H9 (cell line): ENCODE measurements around the gene CLASP2. TPM values are rescaled to one million over a fixed set of nuclear protein-coding genes. Genes with fewer than 3 reads are reported as not detected.

Source experiments
- DNase-seq: peaks from one replicate; pipeline ENCODE4 v3.0.0-alpha.2; 2017
- H2AFZ ChIP-seq: one replicate; pipeline ENCODE4 v1.6.1; 2013; ENCODE audit warnings: mild to moderate bottlenecking, low read length, control low read depth, moderate library complexity
- H2AK5ac ChIP-seq: 2 replicates; pipeline ENCODE4 v1.6.1; 2013; ENCODE audit warnings: low read length, control low read depth, mixed read lengths; ENCODE audit not compliant: insufficient read length
- H2BK120ac ChIP-seq: one replicate; pipeline ENCODE4 v1.6.1; 2013; ENCODE audit warnings: low read depth, mild to moderate bottlenecking, low read length, control low read depth, inconsistent platforms; ENCODE audit not compliant: poor library complexity, severe bottlenecking
- H2BK12ac ChIP-seq: 2 replicates; pipeline ENCODE4 v1.6.1; 2013; ENCODE audit warnings: low read length, control low read depth, mixed read lengths, low read depth; ENCODE audit not compliant: insufficient read length
- H2BK15ac ChIP-seq: 2 replicates; pipeline ENCODE4 v1.6.1; 2013; ENCODE audit warnings: low read depth, low read length, control low read depth
- H2BK20ac ChIP-seq: one replicate; pipeline ENCODE4 v1.6.1; 2013; ENCODE audit warnings: low read depth, mild to moderate bottlenecking, low read length, control low read depth, inconsistent platforms; ENCODE audit not compliant: poor library complexity, severe bottlenecking
- H2BK5ac ChIP-seq: 2 replicates; pipeline ENCODE4 v1.6.1; 2013; ENCODE audit warnings: low read length, control low read depth, mixed read lengths; ENCODE audit not compliant: insufficient read length
- H3K14ac ChIP-seq: 2 replicates; pipeline ENCODE4 v1.6.1; 2013; ENCODE audit warnings: low read length, control low read depth; ENCODE audit not compliant: insufficient read depth
- H3K18ac ChIP-seq: 2 replicates; pipeline ENCODE4 v1.6.1; 2013; ENCODE audit warnings: low read depth, mild to moderate bottlenecking, mixed read lengths, low read length, control low read depth; ENCODE audit not compliant: insufficient read length
- H3K23ac ChIP-seq: 2 replicates; pipeline ENCODE4 v1.6.1; 2013; ENCODE audit warnings: low read length, control low read depth, mixed read lengths, low read depth; ENCODE audit not compliant: insufficient read length
- H3K23me2 ChIP-seq: 2 replicates; pipeline ENCODE4 v1.6.1; 2013; ENCODE audit warnings: low read depth, mild to moderate bottlenecking, mixed read lengths, low read length, control low read depth; ENCODE audit not compliant: insufficient read length, poor library complexity, severe bottlenecking
- H3K27ac ChIP-seq: 2 replicates; pipeline ENCODE4 v1.5.1; 2013; ENCODE audit warnings: low read length, control low read depth, mixed read lengths, low read depth; ENCODE audit not compliant: insufficient read length
- H3K27me3 ChIP-seq: 2 replicates; pipeline ENCODE4 v1.6.1; 2013; ENCODE audit warnings: low read length, control low read depth, inconsistent platforms; ENCODE audit not compliant: insufficient read depth
- H3K4ac ChIP-seq: 2 replicates; pipeline ENCODE4 v1.6.1; 2013; ENCODE audit warnings: low read depth, mild to moderate bottlenecking, control low read depth, inconsistent platforms, low read length, moderate library complexity
- H3K4me1 ChIP-seq: 2 replicates; pipeline ENCODE4 v1.6.1; 2013; ENCODE audit warnings: low read length, control low read depth, inconsistent platforms; ENCODE audit not compliant: insufficient read depth
- H3K4me2 ChIP-seq: 2 replicates; pipeline ENCODE4 v1.6.1; 2013; ENCODE audit warnings: low read length, control low read depth, mixed read lengths; ENCODE audit not compliant: insufficient read length, insufficient read depth
- H3K56ac ChIP-seq: 2 replicates; pipeline ENCODE4 v1.6.1; 2013; ENCODE audit warnings: low read depth, mild to moderate bottlenecking, mixed read lengths, low read length, control low read depth; ENCODE audit not compliant: insufficient read length
- H3K79me1 ChIP-seq: 2 replicates; pipeline ENCODE4 v1.6.1; 2013; ENCODE audit warnings: low read depth, mild to moderate bottlenecking, moderate library complexity, low read length, control low read depth, inconsistent platforms; ENCODE audit not compliant: insufficient read depth, poor library complexity, severe bottlenecking
- H3K79me2 ChIP-seq: 2 replicates; pipeline ENCODE4 v1.6.1; 2013; ENCODE audit warnings: low read length, control low read depth, inconsistent platforms; ENCODE audit not compliant: insufficient read depth
- H3K9ac ChIP-seq: 2 replicates; pipeline ENCODE4 v1.6.1; 2013; ENCODE audit warnings: low read length, control low read depth, mixed read lengths; ENCODE audit not compliant: insufficient read length; ENCODE audit errors: extremely low read depth
- H3K9me3 ChIP-seq: one replicate; pipeline ENCODE4 v1.6.1; 2013; ENCODE audit warnings: low read depth, low read length, inconsistent platforms; ENCODE audit not compliant: control insufficient read depth
- H3T11ph ChIP-seq: one replicate; pipeline ENCODE4 v1.6.1; 2013; ENCODE audit warnings: mild to moderate bottlenecking, low read length, control low read depth, inconsistent platforms
- H4K20me1 ChIP-seq: one replicate; pipeline ENCODE4 v1.6.1; 2013; ENCODE audit not compliant: control insufficient read depth, insufficient read length, insufficient read depth
- H4K5ac ChIP-seq: 2 replicates; pipeline ENCODE4 v1.6.1; 2013; ENCODE audit warnings: low read depth, mild to moderate bottlenecking, mixed read lengths, low read length, control low read depth; ENCODE audit not compliant: insufficient read length
- H4K8ac ChIP-seq: replicated peaks from 2 replicates; pipeline ENCODE4 v1.6.1; 2013; ENCODE audit warnings: low read length, control low read depth, mixed read lengths, low read depth; ENCODE audit not compliant: insufficient read length
- H4K91ac ChIP-seq: 2 replicates; pipeline ENCODE4 v1.6.1; 2013; ENCODE audit warnings: low read depth, mild to moderate bottlenecking, moderate library complexity, mixed read lengths, low read length, control low read depth; ENCODE audit not compliant: insufficient read length
- H3K27ac Mint-ChIP-seq, 3 experiments: 2 replicates in 2 of 3; 3 replicates in 1 of 3; pipeline ENCODE4 v1.8.0; 2020 to 2021; ENCODE audit warnings: mixed read lengths in 3 of 3, mild to moderate bottlenecking in 1 of 3, moderate library complexity in 1 of 3
- H3K27me3 Mint-ChIP-seq: 2 replicates; pipeline ENCODE4 v1.8.0; 2021; ENCODE audit warnings: low read depth, mild to moderate bottlenecking, moderate library complexity, mixed read lengths
- H3K36me3 Mint-ChIP-seq, 3 experiments: 2 replicates in 2 of 3; 3 replicates in 1 of 3; pipeline ENCODE4 v1.8.0; 2020 to 2021; ENCODE audit warnings: low read depth in 3 of 3, mixed read lengths in 3 of 3; ENCODE audit not compliant: insufficient read depth in 1 of 3
- H3K4me1 Mint-ChIP-seq, 2 experiments: 2 replicates each; pipeline ENCODE4 v1.8.0; 2020; ENCODE audit warnings: mixed read lengths in 2 of 2
- H3K4me3 Mint-ChIP-seq, 2 experiments: 2 replicates in 1 of 2; 3 replicates in 1 of 2; pipeline ENCODE4 v1.8.0; 2020 to 2021; ENCODE audit warnings: mild to moderate bottlenecking in 2 of 2, mixed read lengths in 2 of 2, moderate library complexity in 1 of 2
- H3K9me3 Mint-ChIP-seq, 2 experiments: 2 replicates in 1 of 2; 3 replicates in 1 of 2; pipeline ENCODE4 v1.8.0; 2020; ENCODE audit warnings: mild to moderate bottlenecking in 2 of 2, mixed read lengths in 2 of 2, moderate library complexity in 1 of 2
- WGBS: extraction: QIAGEN DNeasy Blood & Tissue Kit; methylation state at CpG from one replicate; pipeline ENCODE4 v1.1.7; 2013; ENCODE audit warnings: missing lambda C conversion rate, low lambda C conversion rate, mixed read lengths; ENCODE audit not compliant: insufficient read length; ENCODE audit errors: extremely low coverage; 5-methylcytosine and 5-hydroxymethylcytosine counted together
- total RNA-seq: library from RNA; stranded (reverse); gene quantifications from 2 replicates; pipeline ENCODE4 v1.2.1, GENCODE V29; 2021
- TF ChIP-seq, protein P1 (sequence below): fragments of 200-600 bp; sonication (generic); conservative IDR thresholded peaks from 3 replicates; pipeline ENCODE4 v1.8.0; 2021; ENCODE audit warnings: antibody characterized with exemption, mild to moderate bottlenecking

CLASP2 gene
- total RNA-seq, 1 experiment from 2014 or later = 60.5 TPM

DNA sequence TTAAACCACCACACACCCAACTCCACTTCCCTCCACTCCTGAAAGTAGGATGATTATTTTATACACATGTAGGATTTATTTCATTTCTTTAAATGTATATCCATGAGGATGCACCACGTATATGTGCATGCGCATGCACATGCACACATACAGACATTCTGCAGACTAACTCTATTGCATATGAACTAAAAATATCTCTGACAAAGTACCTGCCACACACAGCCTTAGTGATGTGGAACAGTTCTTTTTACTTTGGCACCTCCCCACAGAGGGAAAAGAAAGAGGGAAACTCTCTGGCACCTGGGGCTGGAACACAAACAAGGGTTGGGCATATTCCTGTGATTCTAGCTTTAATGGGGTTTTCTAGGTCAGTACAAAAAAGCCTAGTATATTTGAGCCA lies 138.2 kb downstream of the CLASP2 start:
- H2AFZ ChIP-seq = no peak overlapping the region
- no peak overlapping the region for H3K4me2 ChIP-seq
- no peak overlapping the region for H2BK120ac ChIP-seq
- H3K79me2 ChIP-seq = no peaks in the 10 kb centered on the region
- no peak overlapping the region for H3K4ac ChIP-seq
- H2AK5ac ChIP-seq = no peak overlapping the region
- H3K9ac ChIP-seq = no peak overlapping the region
- peaks cover 12% of the 10 kb centered on the region for H3K4me1 ChIP-seq
- no peak overlapping the region for H3K23ac ChIP-seq
- H2BK12ac ChIP-seq = no peak overlapping the region
- H3K27me3 ChIP-seq = no peaks in the 10 kb centered on the region
- H3K27ac Mint-ChIP-seq = peak overlapping the region in 1 of 3 experiments; percentile 93; a peak in 2 of 7 replicates
- no peaks in the 10 kb centered on the region for H4K20me1 ChIP-seq
- H3K79me1 ChIP-seq = no peaks in the 10 kb centered on the region
- TF ChIP-seq, protein P1, sequence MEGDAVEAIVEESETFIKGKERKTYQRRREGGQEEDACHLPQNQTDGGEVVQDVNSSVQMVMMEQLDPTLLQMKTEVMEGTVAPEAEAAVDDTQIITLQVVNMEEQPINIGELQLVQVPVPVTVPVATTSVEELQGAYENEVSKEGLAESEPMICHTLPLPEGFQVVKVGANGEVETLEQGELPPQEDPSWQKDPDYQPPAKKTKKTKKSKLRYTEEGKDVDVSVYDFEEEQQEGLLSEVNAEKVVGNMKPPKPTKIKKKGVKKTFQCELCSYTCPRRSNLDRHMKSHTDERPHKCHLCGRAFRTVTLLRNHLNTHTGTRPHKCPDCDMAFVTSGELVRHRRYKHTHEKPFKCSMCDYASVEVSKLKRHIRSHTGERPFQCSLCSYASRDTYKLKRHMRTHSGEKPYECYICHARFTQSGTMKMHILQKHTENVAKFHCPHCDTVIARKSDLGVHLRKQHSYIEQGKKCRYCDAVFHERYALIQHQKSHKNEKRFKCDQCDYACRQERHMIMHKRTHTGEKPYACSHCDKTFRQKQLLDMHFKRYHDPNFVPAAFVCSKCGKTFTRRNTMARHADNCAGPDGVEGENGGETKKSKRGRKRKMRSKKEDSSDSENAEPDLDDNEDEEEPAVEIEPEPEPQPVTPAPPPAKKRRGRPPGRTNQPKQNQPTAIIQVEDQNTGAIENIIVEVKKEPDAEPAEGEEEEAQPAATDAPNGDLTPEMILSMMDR = no peak
- H3K27me3 Mint-ChIP-seq = no peaks in the 10 kb centered on the region
- no peak overlapping the region for H3K18ac ChIP-seq
- H3K4me1 Mint-ChIP-seq = peaks cover 59 to 61% of the 10 kb centered on the region in 2 experiments
- no peak overlapping the region for H3T11ph ChIP-seq
- H4K91ac ChIP-seq = no peak overlapping the region
- no peak overlapping the region for H2BK20ac ChIP-seq
- no peaks in the 10 kb centered on the region for H3K23me2 ChIP-seq
- no peak overlapping the region for H2BK15ac ChIP-seq
- H2BK5ac ChIP-seq = no peak overlapping the region
- H3K9me3 ChIP-seq = no peaks in the 10 kb centered on the region
- no peak overlapping the region for H4K8ac ChIP-seq
- H3K27ac ChIP-seq = peak overlapping the region; percentile 36
- WGBS = no CpG with 5 or more reads among the region's 2 CpGs
- H3K4me3 Mint-ChIP-seq = 0 out of 5 replicates have a peak overlapping the region, but pooled peaks of 1 of the 2 experiments have one; percentile 15
- H3K9me3 Mint-ChIP-seq = no peaks in the 10 kb centered on the region
- no peak overlapping the region for H3K56ac ChIP-seq
- DNase-seq = no peak
- H4K5ac ChIP-seq = no peak overlapping the region
- H3K14ac ChIP-seq = no peak overlapping the region
- peaks cover 4 to 15% (median 11%) of the 10 kb centered on the region in 3 experiments; a peak in 6 of 7 replicates for H3K36me3 Mint-ChIP-seq
